GM19463 (cell line): ENCODE measurements around the gene RRBP1.

Source experiments
- ATAC-seq: cut with Tn5 transposase; IDR thresholded peaks from one replicate; pipeline ENCODE4 v1.9.1; 2021; ENCODE audit warnings: mild to moderate bottlenecking, moderate library complexity; ENCODE audit not compliant: unreplicated experiment

The RRBP1 gene

GRCh38 chr20:17624070-17624469 is 58.0 kb downstream of the RRBP1 start:
- no peak for ATAC-seq

- no peak for ATAC-seq
Measured at GRCh38 chr20:17622851-17623508, 59.1 kb downstream of the RRBP1 start.

- no peak for ATAC-seq
Measured at GRCh38 chr20:17622086-17622850, 59.8 kb downstream of the RRBP1 start.

GRCh38 chr20:17621229-17621968 is 60.6 kb downstream of the RRBP1 start:
- no peak for ATAC-seq

- ATAC-seq: no peak
Measured at GRCh38 chr20:17620371-17621228, 61.4 kb downstream of the RRBP1 start.

- no peak for ATAC-seq
Measured at GRCh38 chr20:17619351-17620093, 62.5 kb downstream of the RRBP1 start.

- ATAC-seq: no peak
Measured at GRCh38 chr20:17618673-17619013, 63.4 kb downstream of the RRBP1 start.

- no peak for ATAC-seq
Measured at GRCh38 chr20:17617868-17618672, 64.0 kb downstream of the RRBP1 start.

GRCh38 chr20:17617212-17617867 is 64.7 kb downstream of the RRBP1 start:
- ATAC-seq: no peak

GRCh38 chr20:17616480-17617211 is 65.4 kb downstream of the RRBP1 start:
- ATAC-seq: no peak

GRCh38 chr20:17615645-17616479 is 66.2 kb downstream of the RRBP1 start:
- ATAC-seq: no peak

- no peak for ATAC-seq
Measured at GRCh38 chr20:17614812-17615644, 67.0 kb downstream of the RRBP1 start.

GRCh38 chr20:17614176-17614811 is 67.7 kb downstream of the RRBP1 start:
- ATAC-seq: no peak

GRCh38 chr20:17613328-17614175 is 68.5 kb downstream of the RRBP1 start:
- ATAC-seq: no peak

- ATAC-seq: no peak
Measured at GRCh38 chr20:17612992-17613327, 69.1 kb downstream of the RRBP1 start.
